Embryonic facial prominence (tissue), 1 donor: ENCODE data around the gene SLC15A5.

Experiments used
- DNase-seq: peaks from one replicate; pipeline ENCODE4 v3.0.0-alpha.2; 2016; ENCODE audit errors: extremely low spot score

Gene SLC15A5

DNA sequence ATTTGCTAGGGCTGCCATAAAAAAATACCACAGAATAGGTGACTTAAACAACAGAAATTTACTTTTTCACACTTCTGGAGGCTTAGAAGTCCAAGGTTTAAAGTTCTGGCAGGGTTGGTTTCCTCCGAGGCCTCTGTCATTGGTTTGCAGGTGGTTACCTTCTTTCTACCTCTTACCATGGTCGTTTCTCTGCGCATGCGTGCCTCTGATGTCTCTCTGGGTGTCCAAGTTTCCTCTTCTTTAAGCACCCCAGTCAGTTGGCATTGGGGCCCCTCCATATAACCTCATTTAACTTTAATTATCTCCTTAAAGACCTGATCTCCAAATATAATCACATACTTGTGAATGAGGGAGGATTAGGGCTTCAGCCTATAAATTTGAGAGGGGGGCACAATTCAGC, 103.2 kb downstream of the SLC15A5 start:
- DNase-seq = no peak

GRCh38 chr12:16171348-16171747, 106.1 kb downstream of the SLC15A5 start:
- no peak for DNase-seq

DNA sequence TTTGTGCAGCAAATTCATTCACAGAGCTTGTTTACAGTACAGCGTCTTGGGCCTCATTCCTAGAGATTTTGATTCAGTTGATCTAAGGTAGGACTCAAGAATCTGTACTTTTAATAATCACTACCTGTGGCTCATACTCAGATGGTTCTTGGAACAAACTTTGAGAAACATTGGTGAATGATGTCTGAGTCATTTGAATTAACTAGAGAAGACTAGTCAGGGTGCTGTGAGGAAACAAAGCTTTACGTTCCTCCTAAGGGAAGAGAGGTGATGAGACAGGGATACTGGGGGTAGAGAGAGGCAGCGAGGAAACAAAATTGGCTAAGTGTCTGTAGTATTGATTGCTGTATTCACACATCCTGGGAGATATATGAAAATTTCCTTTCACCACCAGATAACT, 109.4 kb downstream of the SLC15A5 start:
- DNase-seq = no peak

DNA sequence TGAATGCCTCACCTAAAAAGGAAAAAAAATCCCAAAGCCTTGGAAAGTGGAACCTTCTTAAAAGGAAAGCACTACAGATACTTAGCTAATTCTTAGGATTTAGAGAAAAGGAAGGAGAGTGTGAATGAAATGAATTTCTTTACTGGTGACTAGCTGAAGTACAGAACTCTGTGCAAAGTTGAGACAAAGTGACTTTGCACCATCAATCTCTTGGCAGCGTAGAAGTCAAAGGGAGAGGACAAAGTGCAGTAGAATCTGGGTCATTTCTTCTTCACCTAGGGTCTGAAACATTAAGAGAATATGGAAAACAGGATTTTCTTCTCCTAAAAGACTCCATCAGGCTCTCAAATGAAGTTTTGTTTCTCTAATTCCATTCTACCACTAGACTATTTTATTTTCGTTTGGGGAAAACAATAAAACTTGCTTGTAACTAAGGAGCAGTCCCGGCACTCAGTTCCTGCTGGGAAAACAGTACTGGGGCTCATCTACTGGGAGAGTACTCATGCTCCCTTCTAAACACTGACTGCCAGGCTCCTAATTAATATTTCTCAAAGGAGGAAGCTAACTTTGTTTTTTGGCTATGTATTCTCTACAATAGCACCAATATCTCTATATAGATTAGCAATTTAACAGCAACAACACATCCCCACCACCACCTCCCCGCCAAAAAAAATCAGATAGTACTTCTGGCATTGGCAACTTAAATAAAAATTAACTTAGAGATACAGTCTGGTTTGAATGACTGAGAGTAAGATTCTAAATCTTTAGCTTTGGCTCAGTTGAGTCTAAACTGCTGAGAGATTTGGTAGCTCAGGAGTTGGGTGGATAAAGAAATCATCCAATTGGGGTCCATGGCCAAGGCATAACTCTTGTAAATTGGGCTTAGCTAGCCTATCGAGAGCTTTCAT, 110.7 kb downstream of the SLC15A5 start:
- DNase-seq = no peak

GRCh38 chr12:16165506-16165905, 112.0 kb downstream of the SLC15A5 start:
- DNase-seq = peak; percentile 16

GRCh38 chr12:16163901-16164300, 113.6 kb downstream of the SLC15A5 start:
- no peak for DNase-seq

GRCh38 chr12:16163146-16163545, 114.3 kb downstream of the SLC15A5 start:
- no peak for DNase-seq

DNA sequence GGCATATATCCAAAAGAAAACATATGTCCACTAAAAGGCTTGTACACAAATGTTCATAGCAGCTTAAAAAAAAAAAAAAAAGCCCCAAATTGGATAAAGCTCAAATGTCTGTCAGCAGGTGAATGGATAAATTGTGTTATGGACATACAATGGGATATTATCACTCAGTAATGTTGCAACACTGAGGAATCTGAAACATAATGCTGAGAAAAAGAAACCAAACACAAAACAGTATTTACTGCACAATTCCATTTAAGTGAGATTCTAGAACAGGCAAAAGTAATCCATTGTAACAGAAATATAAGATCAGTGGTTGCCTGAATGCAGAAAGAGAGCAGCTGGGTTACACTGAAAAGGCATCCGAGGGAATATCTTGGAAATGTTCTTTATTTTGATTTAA, 117.9 kb downstream of the SLC15A5 start:
- no peak for DNase-seq

- DNase-seq = peak; percentile 20
Measured at GRCh38 chr12:16158050-16158449, 119.4 kb downstream of the SLC15A5 start.

DNA sequence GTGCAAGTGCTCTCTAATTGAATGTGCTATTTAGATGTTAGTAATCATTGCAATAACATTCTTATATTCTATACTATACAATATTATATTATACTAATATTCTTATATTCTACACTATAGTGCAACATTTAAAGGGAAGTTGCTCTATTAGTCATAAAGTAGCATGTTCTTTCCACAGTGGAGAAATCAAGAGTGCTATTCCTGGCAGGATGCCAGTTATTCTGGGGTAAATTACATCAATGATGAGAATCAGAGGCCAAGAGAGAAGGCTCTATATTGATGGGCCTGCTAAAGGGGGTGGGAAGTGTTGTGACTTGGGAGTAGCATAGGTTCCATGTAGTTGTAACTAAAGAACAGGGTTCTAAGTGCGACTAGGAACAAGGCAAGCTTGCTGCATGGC, 121.5 kb downstream of the SLC15A5 start:
- no peak for DNase-seq

DNA sequence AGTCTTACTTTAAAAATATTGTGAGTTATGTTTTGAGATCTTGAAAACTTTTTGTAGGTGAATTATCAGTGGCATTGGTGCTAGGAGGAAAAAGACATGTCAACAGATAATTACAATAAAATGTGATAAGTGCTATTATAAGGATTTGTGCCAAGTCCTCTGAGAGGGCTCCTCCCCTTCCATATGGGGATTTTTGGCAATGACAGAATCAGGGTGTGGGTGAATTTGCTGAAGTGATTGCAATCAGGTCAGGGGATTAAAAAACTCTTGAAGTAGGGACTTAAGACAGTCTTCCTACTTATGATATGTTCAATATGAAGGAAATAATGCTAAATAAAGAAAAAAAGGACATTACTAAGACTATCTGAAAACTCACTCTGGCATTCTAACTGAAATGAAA, 122.5 kb downstream of the SLC15A5 start:
- no peak for DNase-seq

DNA sequence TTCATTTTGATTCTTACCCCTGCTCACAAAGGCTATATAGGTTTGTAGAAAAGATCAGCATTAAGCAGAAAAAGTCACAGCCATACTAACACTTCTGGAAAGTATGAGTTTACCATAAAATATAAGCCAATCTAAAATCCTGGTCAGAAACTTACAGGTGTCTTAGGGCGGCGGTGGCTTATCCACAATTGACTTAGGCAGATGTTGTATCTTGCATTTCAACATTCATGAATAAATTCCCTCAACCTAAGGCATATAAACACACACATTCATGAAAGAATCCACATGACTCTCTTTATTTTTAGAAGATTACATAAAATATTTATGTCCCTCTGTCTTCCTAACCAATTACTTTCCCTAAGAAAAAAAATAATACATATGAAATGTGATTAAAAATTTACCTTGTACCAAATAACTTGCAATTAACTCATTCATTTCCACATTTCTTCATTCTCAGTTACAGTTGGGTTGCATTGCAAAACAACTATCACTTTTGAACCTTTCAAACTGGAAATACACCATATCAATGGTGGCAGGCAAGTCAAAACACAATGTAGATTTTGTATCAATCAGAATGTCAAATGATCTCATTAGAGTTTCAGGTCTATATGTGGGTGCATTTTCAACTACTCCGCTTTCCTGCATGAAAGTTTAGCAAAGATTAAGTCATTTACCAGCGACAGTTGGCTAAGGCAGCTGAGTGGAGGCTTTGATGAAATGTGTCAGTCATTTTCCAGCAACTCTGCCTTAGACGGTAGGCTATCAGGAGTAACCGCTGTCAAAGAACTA, 124.4 kb downstream of the SLC15A5 start:
- no peak for DNase-seq

DNA sequence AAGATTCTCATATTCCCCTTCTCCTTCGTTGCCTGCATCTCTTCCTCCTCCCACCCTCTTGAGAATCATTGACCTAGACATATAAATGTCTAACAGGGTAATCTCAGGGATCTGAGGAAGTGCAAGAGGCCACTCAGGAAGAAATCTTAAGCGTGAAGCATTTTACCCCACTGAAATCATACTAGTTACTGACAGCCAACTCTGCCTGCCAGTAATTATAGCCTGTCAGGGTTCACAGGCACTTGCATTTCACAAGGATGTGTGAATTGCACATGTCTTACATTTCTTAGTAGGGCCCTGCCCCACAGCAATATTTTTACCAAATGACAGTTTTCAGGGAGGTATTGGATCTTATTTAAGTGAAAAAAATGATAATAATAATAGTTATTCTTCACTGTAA, 127.2 kb downstream of the SLC15A5 start:
- no peak for DNase-seq

DNA sequence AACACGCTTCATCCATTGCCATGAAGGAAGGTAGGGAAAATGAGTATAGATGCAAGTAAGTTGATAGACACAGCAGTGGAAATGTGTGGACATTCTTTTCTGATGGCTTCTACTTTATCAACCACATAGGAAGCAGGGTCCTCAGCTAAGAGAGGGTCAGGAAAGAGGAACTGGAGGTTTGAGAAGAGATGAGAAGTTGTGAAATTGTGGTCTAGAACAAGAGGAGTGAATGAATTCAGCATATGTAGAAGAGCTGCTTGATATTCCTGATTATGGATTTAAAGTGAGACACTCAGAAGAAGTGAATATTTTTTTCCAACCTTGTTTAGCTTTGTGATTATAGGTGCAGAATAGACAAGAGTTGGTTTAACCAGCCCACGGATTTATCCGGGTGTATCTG, 128.5 kb downstream of the SLC15A5 start:
- DNase-seq = no peak
